ENCODE data around the gene USP6NL.

DNA sequence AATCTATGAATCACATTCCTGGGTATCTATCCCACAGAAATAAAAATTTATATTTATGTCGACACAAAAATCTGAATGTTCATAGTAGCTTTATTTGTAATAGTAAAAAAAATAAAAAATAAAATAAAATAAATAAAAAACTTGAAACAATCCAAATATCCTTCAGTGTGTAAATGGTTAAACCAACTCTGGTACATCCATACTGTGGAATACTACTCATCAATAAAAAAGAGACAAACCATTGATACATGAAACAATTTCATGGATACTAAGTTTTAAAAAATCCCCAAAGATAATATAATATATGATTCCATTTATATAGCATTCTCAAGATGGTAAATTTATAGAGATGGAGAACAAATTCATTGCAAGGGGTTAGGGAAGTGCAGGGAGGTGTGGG is 48.6 kb downstream of the USP6NL start:
- TF ChIP-seq CTCF (IDR thresholded peaks at IDR 0.05) (no peak), POLR2A (IDR thresholded peaks at IDR 0.05) (no peak)

Data from uterus (tissue), 2 donors.